NCI-H146 treated with DMSO at 0.1 percent for 48 hours (cell line): ENCODE measurements around the gene UCP2.

Source experiments
- DNase-seq: peaks from one replicate; lab custom pipeline; 2025; ENCODE audit not compliant: unreplicated experiment; lab: John Stamatoyannopoulos, UW

The UCP2 gene

GRCh38 chr11:73972620-73973449 lies 9.8 kb downstream of the UCP2 start:
- no peak for DNase-seq

- no peak for DNase-seq
Observed at GRCh38 chr11:73972187-73972586, 10.5 kb downstream of the UCP2 start.

- no peak for DNase-seq
Observed at GRCh38 chr11:73971175-73971719, 11.4 kb downstream of the UCP2 start.

GRCh38 chr11:73969991-73970800 lies 12.4 kb downstream of the UCP2 start:
- no peak for DNase-seq

- DNase-seq, result no peak
Observed at GRCh38 chr11:73969091-73969490, 13.6 kb downstream of the UCP2 start.

- no peak for DNase-seq
Observed at GRCh38 chr11:73968356-73968966, 14.2 kb downstream of the UCP2 start.

GRCh38 chr11:73965764-73966121 lies 16.9 kb downstream of the UCP2 start:
- DNase-seq, result no peak

- DNase-seq, result no peak
Observed at GRCh38 chr11:73965076-73965763, 17.4 kb downstream of the UCP2 start.

- DNase-seq, result no peak
Observed at GRCh38 chr11:73963861-73964260, 18.8 kb downstream of the UCP2 start.

- no peak for DNase-seq
Observed at GRCh38 chr11:73962101-73962705, 20.4 kb downstream of the UCP2 start.

- DNase-seq, result no peak
Observed at GRCh38 chr11:73961321-73961720, 21.3 kb downstream of the UCP2 start.

- DNase-seq, result no peak
Observed at GRCh38 chr11:73958521-73959141, 24.0 kb downstream of the UCP2 start.

GRCh38 chr11:73957654-73958361 lies 24.8 kb downstream of the UCP2 start:
- no peak for DNase-seq

- no peak for DNase-seq
Observed at GRCh38 chr11:73956876-73957653, 25.6 kb downstream of the UCP2 start.

- no peak for DNase-seq
Observed at GRCh38 chr11:73951797-73952196, 30.8 kb downstream of the UCP2 start.

GRCh38 chr11:73950869-73951710 lies 31.6 kb downstream of the UCP2 start, which contains the start of gene DNAJB13:
Gene DNAJB13 (plus strand): TSS chr11:73951026. CDS start chr11:73951070, 44 bp downstream.
- DNase-seq, result no peak

- no peak for DNase-seq
Observed at GRCh38 chr11:73949912-73950311, 32.7 kb downstream of the UCP2 start.

- no peak for DNase-seq
Observed at GRCh38 chr11:73949246-73949645, 33.4 kb downstream of the UCP2 start.
